Trophoblast cell (in vitro differentiated cells and primary cell): Measurements from ENCODE around the gene PEX6. TPM values are rescaled to one million over a fixed set of nuclear protein-coding genes. Genes with fewer than 3 reads are reported as not detected.
A peak's percentile ranks its signal among the peaks of the same experiment; 100 is the strongest.

ENCODE experiments used
- DNase-seq, 2 donors: peaks; one replicate each; pipeline ENCODE4 v3.0.0-alpha.2; 2016
- H2AFZ ChIP-seq: 2 replicates; pipeline ENCODE4 v1.6.1; 2013; ENCODE audit warnings: low read length, moderate library complexity, mild to moderate bottlenecking; ENCODE audit not compliant: insufficient read depth, poor library complexity
- H2AK5ac ChIP-seq: 2 replicates; pipeline ENCODE4 v1.6.1; 2013; ENCODE audit warnings: mild to moderate bottlenecking, low read length
- H2BK120ac ChIP-seq: 2 replicates; pipeline ENCODE4 v1.6.1; 2013; ENCODE audit warnings: low read length, mild to moderate bottlenecking, moderate library complexity; ENCODE audit not compliant: insufficient read depth, poor library complexity
- H2BK12ac ChIP-seq: 2 replicates; pipeline ENCODE4 v1.6.1; 2013; ENCODE audit warnings: mild to moderate bottlenecking, low read length, moderate library complexity
- H2BK5ac ChIP-seq: 2 replicates; pipeline ENCODE4 v1.6.1; 2013; ENCODE audit warnings: low read length, low read depth, moderate library complexity, mild to moderate bottlenecking; ENCODE audit not compliant: poor library complexity
- H3K14ac ChIP-seq: 2 replicates; pipeline ENCODE4 v1.6.1; 2013; ENCODE audit warnings: mild to moderate bottlenecking, low read length
- H3K18ac ChIP-seq: 2 replicates; pipeline ENCODE4 v1.6.1; 2013; ENCODE audit warnings: mild to moderate bottlenecking, low read length
- H3K23ac ChIP-seq: 2 replicates; pipeline ENCODE4 v1.6.1; 2013; ENCODE audit warnings: low read length
- H3K27ac ChIP-seq: 2 replicates; pipeline ENCODE4 v1.5.1; 2013; ENCODE audit warnings: low read depth, mild to moderate bottlenecking, inconsistent platforms, low read length, moderate library complexity
- H3K27me3 ChIP-seq: 2 replicates; pipeline ENCODE4 v1.6.1; 2013; ENCODE audit warnings: inconsistent platforms, mild to moderate bottlenecking, low read length, moderate library complexity; ENCODE audit not compliant: insufficient read depth
- H3K36me3 ChIP-seq, 2 experiments: 1 replicate in 1 of 2; 2 replicates in 1 of 2; pipeline ENCODE4 v1.6.1; 2013; ENCODE audit warnings: low read length in 2 of 2, mild to moderate bottlenecking in 2 of 2, moderate library complexity in 1 of 2; ENCODE audit not compliant: insufficient read depth in 2 of 2, control insufficient read depth in 1 of 2
- H3K4ac ChIP-seq: 2 replicates; pipeline ENCODE4 v1.6.1; 2013; ENCODE audit warnings: low read depth, mild to moderate bottlenecking, low read length, moderate library complexity
- H3K4me1 ChIP-seq, 2 experiments: 1 replicate in 1 of 2; 2 replicates in 1 of 2; pipeline ENCODE4 v1.6.1; 2013; ENCODE audit warnings: low read length in 2 of 2, mild to moderate bottlenecking in 2 of 2, moderate library complexity in 1 of 2; ENCODE audit not compliant: insufficient read depth in 2 of 2, control insufficient read depth in 1 of 2
- H3K4me2 ChIP-seq: 2 replicates; pipeline ENCODE4 v1.6.1; 2013; ENCODE audit warnings: inconsistent platforms, mild to moderate bottlenecking, low read length, moderate library complexity
- H3K4me3 ChIP-seq: 2 replicates; pipeline ENCODE4 v1.5.1; 2013; ENCODE audit warnings: mild to moderate bottlenecking, low read depth, low read length, inconsistent platforms
- H3K79me1 ChIP-seq: one replicate; pipeline ENCODE4 v1.6.1; 2013; ENCODE audit warnings: low read length
- H3K79me2 ChIP-seq: 2 replicates; pipeline ENCODE4 v1.6.1; 2013; ENCODE audit warnings: low read length, mild to moderate bottlenecking; ENCODE audit not compliant: control insufficient read depth, insufficient read depth, poor library complexity
- H3K9ac ChIP-seq: 2 replicates; pipeline ENCODE4 v1.6.1; 2013; ENCODE audit warnings: mild to moderate bottlenecking, low read length
- H3K9me3 ChIP-seq: 2 replicates; pipeline ENCODE4 v1.6.1; 2013; ENCODE audit warnings: low read depth, mild to moderate bottlenecking, control low read depth, inconsistent platforms, low read length; ENCODE audit not compliant: insufficient read depth
- H4K12ac ChIP-seq: 2 replicates; pipeline ENCODE4 v1.6.1; 2013; ENCODE audit warnings: low read depth, mild to moderate bottlenecking, low read length, moderate library complexity
- H4K8ac ChIP-seq: 2 replicates; pipeline ENCODE4 v1.6.1; 2013; ENCODE audit warnings: low read depth, mild to moderate bottlenecking, low read length, moderate library complexity
- H4K91ac ChIP-seq: one replicate; pipeline ENCODE4 v1.6.1; 2013; ENCODE audit warnings: low read depth, mild to moderate bottlenecking, low read length, moderate library complexity
- WGBS: extraction: QIAGEN DNeasy Blood & Tissue Kit; methylation state at CpG from one replicate; pipeline ENCODE4 v1.1.7; 2013; ENCODE audit warnings: missing lambda C conversion rate; ENCODE audit not compliant: insufficient read length, insufficient coverage; ENCODE audit errors: extremely low coverage; 5-methylcytosine and 5-hydroxymethylcytosine counted together
- polyA plus RNA-seq: library from polyadenylated mRNA; stranded (reverse); fragments of 200-250 nt; gene quantifications from 2 replicates; pipeline ENCODE4 v1.2.3, GENCODE V29; 2013

The PEX6 gene, protein sequence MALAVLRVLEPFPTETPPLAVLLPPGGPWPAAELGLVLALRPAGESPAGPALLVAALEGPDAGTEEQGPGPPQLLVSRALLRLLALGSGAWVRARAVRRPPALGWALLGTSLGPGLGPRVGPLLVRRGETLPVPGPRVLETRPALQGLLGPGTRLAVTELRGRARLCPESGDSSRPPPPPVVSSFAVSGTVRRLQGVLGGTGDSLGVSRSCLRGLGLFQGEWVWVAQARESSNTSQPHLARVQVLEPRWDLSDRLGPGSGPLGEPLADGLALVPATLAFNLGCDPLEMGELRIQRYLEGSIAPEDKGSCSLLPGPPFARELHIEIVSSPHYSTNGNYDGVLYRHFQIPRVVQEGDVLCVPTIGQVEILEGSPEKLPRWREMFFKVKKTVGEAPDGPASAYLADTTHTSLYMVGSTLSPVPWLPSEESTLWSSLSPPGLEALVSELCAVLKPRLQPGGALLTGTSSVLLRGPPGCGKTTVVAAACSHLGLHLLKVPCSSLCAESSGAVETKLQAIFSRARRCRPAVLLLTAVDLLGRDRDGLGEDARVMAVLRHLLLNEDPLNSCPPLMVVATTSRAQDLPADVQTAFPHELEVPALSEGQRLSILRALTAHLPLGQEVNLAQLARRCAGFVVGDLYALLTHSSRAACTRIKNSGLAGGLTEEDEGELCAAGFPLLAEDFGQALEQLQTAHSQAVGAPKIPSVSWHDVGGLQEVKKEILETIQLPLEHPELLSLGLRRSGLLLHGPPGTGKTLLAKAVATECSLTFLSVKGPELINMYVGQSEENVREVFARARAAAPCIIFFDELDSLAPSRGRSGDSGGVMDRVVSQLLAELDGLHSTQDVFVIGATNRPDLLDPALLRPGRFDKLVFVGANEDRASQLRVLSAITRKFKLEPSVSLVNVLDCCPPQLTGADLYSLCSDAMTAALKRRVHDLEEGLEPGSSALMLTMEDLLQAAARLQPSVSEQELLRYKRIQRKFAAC
- 6.8 and 7.0 TPM in 2 replicates for polyA plus RNA-seq

DNA sequence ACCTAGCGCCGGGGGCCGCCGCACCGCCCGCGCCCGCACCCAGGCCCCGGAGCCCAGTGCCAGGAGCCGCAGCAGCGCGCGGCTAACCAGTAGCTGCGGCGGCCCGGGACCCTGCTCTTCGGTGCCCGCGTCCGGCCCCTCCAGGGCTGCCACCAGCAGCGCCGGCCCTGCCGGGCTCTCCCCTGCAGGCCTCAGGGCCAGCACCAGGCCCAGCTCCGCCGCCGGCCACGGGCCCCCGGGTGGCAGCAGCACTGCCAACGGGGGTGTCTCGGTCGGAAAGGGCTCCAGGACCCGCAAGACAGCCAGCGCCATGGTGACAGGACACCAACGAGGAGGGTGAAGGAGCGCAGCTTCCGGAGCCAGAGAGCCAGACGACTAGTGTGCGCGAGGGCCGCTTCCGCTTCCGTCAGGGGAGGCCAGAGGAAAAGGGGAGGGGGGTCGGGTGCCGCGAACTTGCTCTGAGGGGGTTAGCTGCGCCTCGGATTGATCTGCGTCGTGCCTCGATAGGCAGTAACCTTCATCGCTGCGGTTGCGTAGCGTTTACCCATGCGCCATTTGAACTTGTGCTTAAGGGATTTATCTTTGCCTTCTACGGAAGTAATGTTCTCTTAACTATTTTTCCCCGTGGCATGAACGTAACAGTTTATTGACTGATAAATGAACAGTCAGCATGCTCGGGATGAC, at the start of gene PEX6:
TSS of gene PEX6 (minus strand) at position 343 of the 684 bp plus-strand sequence. CDS start at position 312, 31 bp downstream.
- peak within 1 kb of the TSS; percentile 96 for H3K4ac ChIP-seq
- H2BK12ac ChIP-seq = peak within 1 kb of the TSS; percentile 71
- H3K9me3 ChIP-seq = no peaks in the 10 kb centered on the region
- H3K79me2 ChIP-seq = peaks cover 11% of the 10 kb centered on the region
- H4K12ac ChIP-seq = peak within 1 kb of the TSS; percentile 23
- H3K27ac ChIP-seq = peak within 1 kb of the TSS; percentile 19
- H3K4me3 ChIP-seq = peak within 1 kb of the TSS; percentile 83
- no peaks in the 10 kb centered on the region for H3K27me3 ChIP-seq
- WGBS = no CpG with 5 or more reads among the region's 59 CpGs
- H2AFZ ChIP-seq = peak within 1 kb of the TSS; percentile 86
- peak within 1 kb of the TSS; percentile 71 for H3K14ac ChIP-seq
- H3K36me3 ChIP-seq = peaks cover 0 to 2% of the 10 kb centered on the region in 2 experiments
- H3K18ac ChIP-seq = peak within 1 kb of the TSS; percentile 71
- H3K4me2 ChIP-seq = peak within 1 kb of the TSS; percentile 94
- peak within 1 kb of the TSS; percentile 90 for H2AK5ac ChIP-seq
- peak within 1 kb of the TSS; percentile 26 for H2BK120ac ChIP-seq
- no peak within 1 kb of the TSS for H2BK5ac ChIP-seq
- peak within 1 kb of the TSS; percentile 91 for H3K9ac ChIP-seq
- H3K79me1 ChIP-seq = peaks cover 14% of the 10 kb centered on the region
- H4K8ac ChIP-seq = peak within 1 kb of the TSS; percentile 94
- H3K23ac ChIP-seq = no peak within 1 kb of the TSS
- peaks cover 8 to 12% of the 10 kb centered on the region in 2 experiments for H3K4me1 ChIP-seq
- H4K91ac ChIP-seq = peak within 1 kb of the TSS; percentile 64
- peak; percentile 80 to 87 for DNase-seq

DNA sequence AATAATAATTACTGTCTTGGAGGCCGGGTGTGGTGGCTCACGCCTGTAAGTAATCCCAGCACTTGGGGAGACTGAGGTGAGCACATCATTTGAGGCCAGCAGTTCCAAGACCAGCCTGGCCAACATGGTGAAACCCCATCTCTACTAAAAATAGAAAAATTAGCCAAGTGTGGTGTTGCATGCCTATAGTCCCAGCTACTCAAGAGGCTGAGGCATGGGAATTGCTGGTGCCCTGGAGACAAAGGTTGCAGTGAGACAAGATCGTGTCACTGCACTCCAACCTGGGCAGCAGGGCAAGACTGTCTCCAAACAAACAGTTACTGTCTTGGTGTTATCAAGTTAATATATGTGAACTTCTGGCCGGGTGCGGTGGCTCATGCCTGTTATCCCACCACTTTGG, 47.4 kb upstream of the PEX6 start:
- H2BK120ac ChIP-seq = no peak overlapping the region
- H2AK5ac ChIP-seq = no peak overlapping the region
- no peak overlapping the region for H4K12ac ChIP-seq
- no peak overlapping the region for H3K4me2 ChIP-seq
- no peak overlapping the region for H2BK5ac ChIP-seq
- no peak overlapping the region for H3K4me3 ChIP-seq
- H3K79me2 ChIP-seq = peaks cover 6% of the 10 kb centered on the region
- no peak overlapping the region for H3K18ac ChIP-seq
- no peak overlapping the region for H3K27ac ChIP-seq
- H2AFZ ChIP-seq = no peak overlapping the region
- H3K36me3 ChIP-seq = peaks cover 59 to 67% of the 10 kb centered on the region in 2 experiments
- H3K4ac ChIP-seq = no peak overlapping the region
- no peaks in the 10 kb centered on the region for H3K27me3 ChIP-seq
- no peak overlapping the region for H3K9ac ChIP-seq
- no peak overlapping the region for H4K91ac ChIP-seq
- H3K14ac ChIP-seq = no peak overlapping the region
- no peak overlapping the region for H3K23ac ChIP-seq
- peaks cover 2% of the 10 kb centered on the region for H3K9me3 ChIP-seq
- H2BK12ac ChIP-seq = no peak overlapping the region
- H3K79me1 ChIP-seq = peaks cover 3% of the 10 kb centered on the region
- WGBS = no CpG with 5 or more reads among the region's 5 CpGs
- no peak for DNase-seq
- H4K8ac ChIP-seq = no peak overlapping the region
- H3K4me1 ChIP-seq = peaks cover 0 to 3% of the 10 kb centered on the region in 2 experiments

DNA sequence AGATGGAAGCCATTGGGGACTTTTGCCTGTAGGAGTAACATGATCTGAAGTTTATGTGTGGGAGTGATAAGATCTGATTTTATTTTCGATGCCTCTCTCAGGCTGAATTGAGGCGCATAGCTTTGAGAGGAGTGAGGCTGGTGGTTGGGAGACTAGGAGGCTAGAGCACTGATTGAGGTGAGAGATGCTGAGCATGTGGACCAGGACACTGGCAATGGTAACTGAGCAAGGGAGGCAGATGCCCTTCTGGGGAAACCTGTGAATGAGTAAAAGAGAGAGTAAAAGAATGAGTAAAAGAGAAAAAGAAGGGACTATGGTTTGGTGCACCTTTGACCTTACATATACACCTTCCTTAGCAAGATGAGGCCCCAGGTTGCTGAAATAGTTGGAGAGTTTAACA, 45.5 kb upstream of the PEX6 start:
- peaks cover 0 to 10% of the 10 kb centered on the region in 2 experiments for H3K4me1 ChIP-seq
- H3K79me1 ChIP-seq = peaks cover 5% of the 10 kb centered on the region
- H2BK12ac ChIP-seq = no peak overlapping the region

More for the DNA sequence above, 45.5 kb upstream of the PEX6 start:
- no peaks in the 10 kb centered on the region for H3K27me3 ChIP-seq
- no peak overlapping the region for H2BK120ac ChIP-seq
- no peak overlapping the region for H2AK5ac ChIP-seq
- peaks cover 2% of the 10 kb centered on the region for H3K9me3 ChIP-seq
- no peak overlapping the region for H2BK5ac ChIP-seq
- H3K36me3 ChIP-seq = peaks cover 51 to 68% of the 10 kb centered on the region in 2 experiments
- H3K4me3 ChIP-seq = no peak overlapping the region
- H3K23ac ChIP-seq = no peak overlapping the region
- H2AFZ ChIP-seq = no peak overlapping the region
- H3K4ac ChIP-seq = no peak overlapping the region
- H3K18ac ChIP-seq = no peak overlapping the region
- WGBS = no CpG with 5 or more reads among the region's 2 CpGs
- H3K14ac ChIP-seq = no peak overlapping the region
- no peak overlapping the region for H3K27ac ChIP-seq
- no peak overlapping the region for H4K91ac ChIP-seq
- no peak overlapping the region for H3K4me2 ChIP-seq
- no peak overlapping the region for H3K9ac ChIP-seq
- H3K79me2 ChIP-seq = peaks cover 7% of the 10 kb centered on the region
- no peak overlapping the region for H4K12ac ChIP-seq
- H4K8ac ChIP-seq = no peak overlapping the region
- DNase-seq = no peak
